Measurements from ENCODE around the gene CD320.

The CD320 gene

DNA sequence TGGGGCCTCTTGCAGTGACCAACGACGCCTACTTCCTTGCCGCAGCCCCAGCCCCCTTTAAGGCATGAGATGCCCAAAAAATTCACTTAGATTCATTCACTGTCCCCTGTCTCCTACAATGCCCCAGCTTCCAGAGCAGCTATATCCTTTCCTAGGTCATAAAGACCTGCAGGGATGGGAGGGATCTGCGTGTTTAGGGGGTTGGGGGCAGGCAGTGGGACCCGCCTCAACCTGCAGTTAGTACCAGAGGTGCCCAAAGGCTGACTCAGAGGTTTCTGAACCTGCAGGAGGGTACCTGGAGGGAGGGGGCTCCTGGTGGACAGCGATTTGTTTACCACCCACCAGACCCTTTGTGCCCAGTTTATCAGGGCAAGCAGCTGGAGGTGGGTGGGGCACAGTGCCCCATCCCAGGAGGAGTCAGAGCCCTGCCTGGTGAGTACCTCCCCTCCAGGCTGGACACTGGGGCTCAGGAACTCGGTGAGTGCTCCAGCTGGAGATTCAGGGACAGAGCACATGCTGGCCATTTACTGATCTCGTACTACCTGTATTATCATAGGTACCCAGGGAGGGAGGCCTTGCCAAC is 23.2 kb upstream of the CD320 start:
- Histone ChIP-seq H3K9ac (ENCODE audit: low read depth, low read length) (no peak overlapping the region), H3K9me3 (ENCODE audit: insufficient read depth, low read depth, low read length) (no peaks in the 10 kb centered on the region), H3K4me1 (ENCODE audit: insufficient read depth, low read length) (no peaks in the 10 kb centered on the region), H3K4me3 (ENCODE audit: low read length) (no peak overlapping the region), H3K27ac (ENCODE audit: low read depth, low read length) (no peak overlapping the region), H3K27me3 (ENCODE audit: insufficient read depth, low read length) (peaks cover 51% of the 10 kb centered on the region), H3K36me3 (ENCODE audit: insufficient read depth, low read length) (no peaks in the 10 kb centered on the region)
- WGBS = 83% methylated on average over 8 of the region's 8 CpGs

DNA sequence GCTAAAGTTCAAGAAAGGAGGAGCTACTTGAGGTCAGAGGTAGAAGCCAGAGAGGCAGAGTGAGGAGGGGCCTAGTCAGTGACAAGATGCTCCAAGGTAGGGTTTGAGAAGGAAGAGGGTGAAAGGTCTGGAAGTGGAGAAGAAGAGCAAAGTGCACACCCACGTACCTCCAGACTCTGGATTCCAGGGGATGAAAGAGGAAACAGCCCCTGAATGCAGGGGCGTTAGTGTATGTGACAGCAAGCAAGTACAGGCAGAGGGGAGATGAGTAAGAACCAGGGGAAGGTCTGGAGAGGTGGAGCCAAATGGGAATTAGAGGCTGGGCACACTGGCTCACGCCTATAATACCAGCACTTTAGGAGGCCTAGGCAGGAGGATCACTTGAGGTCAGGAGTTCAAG is 21.8 kb upstream of the CD320 start:
- H3K9ac ChIP-seq (ENCODE audit: low read depth, low read length) = no peak overlapping the region
- H3K4me3 ChIP-seq (ENCODE audit: low read length) = no peak overlapping the region
- 71% methylated on average over 3 of the region's 3 CpGs for WGBS
- no peak overlapping the region for H3K27ac ChIP-seq (ENCODE audit: low read depth, low read length)
- no peaks in the 10 kb centered on the region for H3K4me1 ChIP-seq (ENCODE audit: insufficient read depth, low read length)
- H3K36me3 ChIP-seq (ENCODE audit: insufficient read depth, low read length) = no peaks in the 10 kb centered on the region
- H3K9me3 ChIP-seq (ENCODE audit: insufficient read depth, low read depth, low read length) = no peaks in the 10 kb centered on the region
- peaks cover 38% of the 10 kb centered on the region for H3K27me3 ChIP-seq (ENCODE audit: insufficient read depth, low read length)

DNA sequence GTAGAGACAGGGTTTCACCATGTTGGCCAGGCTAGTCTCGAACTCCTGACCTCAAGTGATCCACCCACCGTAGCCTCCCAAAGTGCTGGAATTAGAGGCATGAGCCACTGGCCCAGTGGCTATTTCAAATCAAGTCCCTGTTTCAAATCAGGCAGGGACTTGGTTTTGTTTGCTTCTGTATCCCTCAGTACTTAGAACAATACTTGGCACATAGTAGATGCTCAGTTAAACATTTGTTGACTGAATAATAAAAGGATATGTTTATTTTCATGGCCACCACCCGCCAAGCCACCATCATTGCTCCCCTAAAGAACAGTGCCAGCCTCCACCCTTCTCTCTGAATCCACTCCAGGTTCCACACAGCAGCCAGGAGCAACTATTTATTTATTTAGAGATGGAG is 17.3 kb upstream of the CD320 start:
- H3K9me3 ChIP-seq (ENCODE audit: insufficient read depth, low read depth, low read length) = no peaks in the 10 kb centered on the region

DNA sequence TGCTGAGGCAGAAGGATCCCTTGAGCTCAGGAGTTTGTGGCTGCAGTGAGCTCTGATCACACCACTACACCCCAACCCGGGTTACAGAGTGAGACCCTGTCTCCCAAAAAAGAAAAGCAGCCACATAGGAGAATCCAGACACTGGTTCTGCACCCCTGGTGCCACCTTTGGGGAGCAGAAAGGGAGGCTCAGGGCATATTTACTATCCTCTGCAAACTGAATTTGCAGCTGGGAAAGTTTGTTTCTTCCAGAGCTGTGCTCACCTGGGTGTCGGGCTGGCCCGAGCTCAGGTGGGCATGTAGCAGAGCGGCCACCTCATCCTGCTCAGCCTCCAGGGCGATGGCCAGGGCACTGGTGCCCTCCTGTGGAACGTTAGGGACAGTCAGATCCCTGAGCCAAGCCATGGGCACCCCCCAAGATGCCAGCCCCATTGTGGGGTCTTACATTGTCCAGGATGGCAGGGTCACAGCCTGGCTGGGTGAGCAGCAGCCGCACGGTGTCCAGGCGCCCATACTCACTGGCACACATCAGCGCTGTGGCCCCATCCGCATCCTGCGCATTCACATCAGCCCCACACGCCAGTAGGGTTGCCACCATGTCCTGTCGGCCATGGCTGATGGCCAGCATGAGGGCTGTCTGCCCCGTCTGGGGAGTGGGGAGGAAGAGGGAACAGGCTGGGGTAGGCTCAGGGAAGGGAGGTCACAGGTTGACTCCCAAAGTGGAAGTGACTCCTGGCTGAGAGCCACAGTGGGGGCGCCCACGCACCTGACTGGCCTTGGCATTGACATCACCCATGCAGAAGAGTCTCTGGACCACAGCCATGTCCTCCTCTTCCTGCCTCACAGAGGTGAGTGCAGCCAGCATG is 16.3 kb upstream of the CD320 start:
- peaks cover 20% of the 10 kb centered on the region for H3K36me3 ChIP-seq (ENCODE audit: insufficient read depth, low read length)
- no peak overlapping the region for H3K9ac ChIP-seq (ENCODE audit: low read depth, low read length)
- peaks cover 8% of the 10 kb centered on the region for H3K4me1 ChIP-seq (ENCODE audit: insufficient read depth, low read length)
- no peak overlapping the region for H3K4me3 ChIP-seq (ENCODE audit: low read length)
- no peaks in the 10 kb centered on the region for H3K9me3 ChIP-seq (ENCODE audit: insufficient read depth, low read depth, low read length)
- no peaks in the 10 kb centered on the region for H3K27me3 ChIP-seq (ENCODE audit: insufficient read depth, low read length)
- no peak overlapping the region for H3K27ac ChIP-seq (ENCODE audit: low read depth, low read length)
- 82% methylated on average over 17 of the region's 17 CpGs for WGBS

More for the DNA sequence above, 17.3 kb upstream of the CD320 start:
- WGBS = 97% methylated on average over 3 of the region's 3 CpGs
- H3K36me3 ChIP-seq (ENCODE audit: insufficient read depth, low read length) = peaks cover 20% of the 10 kb centered on the region
- no peak overlapping the region for H3K27ac ChIP-seq (ENCODE audit: low read depth, low read length)
- H3K4me3 ChIP-seq (ENCODE audit: low read length) = no peak overlapping the region
- H3K9ac ChIP-seq (ENCODE audit: low read depth, low read length) = no peak overlapping the region
- 0 out of 2 replicates have a peak, but pooled peaks cover 3% of the 10 kb centered on the region for H3K4me1 ChIP-seq (ENCODE audit: insufficient read depth, low read length)
- H3K27me3 ChIP-seq (ENCODE audit: insufficient read depth, low read length) = no peaks in the 10 kb centered on the region

DNA sequence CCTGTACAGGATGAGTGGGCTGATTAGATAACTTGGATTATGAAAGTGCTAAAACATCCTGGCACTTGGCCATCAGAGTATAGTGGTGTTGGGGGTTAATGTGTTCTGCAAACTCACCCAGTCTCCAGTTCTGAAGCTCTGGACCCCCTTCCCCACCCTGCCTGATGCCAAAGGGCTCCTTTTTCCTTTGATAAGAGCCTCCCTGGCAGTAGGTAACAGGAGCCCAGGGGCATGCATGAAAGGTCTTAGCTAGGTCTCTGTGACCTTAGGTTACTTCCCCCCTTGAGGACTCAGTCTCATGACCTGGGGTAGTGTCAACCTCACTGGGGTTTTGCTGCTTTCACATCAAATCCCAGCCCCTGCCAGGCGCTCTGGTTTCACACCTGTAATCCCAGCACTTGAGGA is 15.6 kb upstream of the CD320 start:
- H3K36me3 ChIP-seq (ENCODE audit: insufficient read depth, low read length) = peaks cover 20% of the 10 kb centered on the region
- 86% methylated on average over 1 of the region's 1 CpG for WGBS
- no peak overlapping the region; the same call in 1 of the 2 replicates for H3K27ac ChIP-seq (ENCODE audit: low read depth, low read length)
- peaks cover 8% of the 10 kb centered on the region for H3K4me1 ChIP-seq (ENCODE audit: insufficient read depth, low read length)
- H3K9me3 ChIP-seq (ENCODE audit: insufficient read depth, low read depth, low read length) = no peaks in the 10 kb centered on the region
- H3K4me3 ChIP-seq (ENCODE audit: low read length) = no peak overlapping the region
- H3K9ac ChIP-seq (ENCODE audit: low read depth, low read length) = 0 out of 2 replicates have a peak overlapping the region, but pooled peaks have one; percentile 17
- no peaks in the 10 kb centered on the region for H3K27me3 ChIP-seq (ENCODE audit: insufficient read depth, low read length)

DNA sequence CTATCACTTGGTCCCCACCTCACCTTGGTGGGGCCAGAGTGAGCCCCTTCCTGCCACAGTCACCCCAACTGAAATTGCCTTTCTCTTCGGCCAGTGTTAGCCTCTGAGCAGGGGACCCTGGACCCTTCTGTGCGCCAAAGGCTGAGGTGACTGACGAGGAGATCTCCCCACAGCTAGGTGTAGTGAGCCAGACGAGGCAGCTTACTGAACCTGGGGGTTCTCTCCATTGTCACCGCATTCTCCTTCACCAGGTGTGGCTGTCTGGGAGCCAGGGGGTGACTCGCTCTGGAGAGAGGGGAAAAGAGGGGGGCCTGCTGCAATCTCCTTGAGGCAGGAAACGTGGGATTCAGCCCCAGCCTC is 14.5 kb upstream of the CD320 start:
- WGBS = 81% methylated on average over 7 of the region's 7 CpGs

DNA sequence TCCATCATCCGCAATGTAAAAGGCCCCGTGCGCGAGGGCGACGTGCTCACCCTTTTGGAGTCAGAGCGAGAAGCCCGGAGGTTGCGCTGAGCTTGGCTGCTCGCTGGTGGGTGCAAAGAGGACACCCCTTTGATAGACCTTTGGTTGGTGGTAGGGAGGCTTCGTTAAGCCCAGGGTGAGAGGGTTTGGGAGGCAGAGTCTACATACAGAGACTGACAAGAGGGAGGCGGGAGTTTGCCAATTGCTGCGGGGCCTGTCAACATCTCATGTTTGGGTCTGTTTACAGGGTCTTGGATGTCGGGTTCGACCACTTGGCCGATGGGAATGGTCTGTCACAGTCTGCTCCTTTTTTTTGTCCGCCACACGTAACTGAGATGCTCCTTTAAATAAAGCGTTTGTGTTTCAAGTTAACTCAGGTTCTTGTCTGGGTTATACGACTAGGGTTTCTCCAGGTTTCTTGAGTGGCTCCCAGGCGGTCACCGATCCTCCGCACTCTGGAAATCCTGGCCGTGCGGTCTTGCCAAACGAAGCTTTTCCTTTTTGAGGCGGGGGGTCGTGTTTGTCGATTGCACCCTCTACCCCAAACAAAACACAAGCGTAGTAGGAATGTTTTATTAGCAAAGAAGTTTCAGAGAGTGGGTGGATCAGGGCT is 14.0 kb upstream of the CD320 start:
- H3K27me3 ChIP-seq (ENCODE audit: insufficient read depth, low read length) = no peaks in the 10 kb centered on the region
- peaks cover 8% of the 10 kb centered on the region for H3K4me1 ChIP-seq (ENCODE audit: insufficient read depth, low read length)
- H3K4me3 ChIP-seq (ENCODE audit: low read length) = peak overlapping the region; percentile 87
- no peaks in the 10 kb centered on the region for H3K9me3 ChIP-seq (ENCODE audit: insufficient read depth, low read depth, low read length)
- H3K27ac ChIP-seq (ENCODE audit: low read depth, low read length) = peak overlapping the region; percentile 85
- peak overlapping the region; percentile 100 for H3K9ac ChIP-seq (ENCODE audit: low read depth, low read length)
- H3K36me3 ChIP-seq (ENCODE audit: insufficient read depth, low read length) = peaks cover 20% of the 10 kb centered on the region
- 18% methylated on average over 26 of the region's 30 CpGs for WGBS

More for the DNA sequence above, 14.5 kb upstream of the CD320 start:
- H3K4me1 ChIP-seq (ENCODE audit: insufficient read depth, low read length) = peaks cover 8% of the 10 kb centered on the region
- H3K27ac ChIP-seq (ENCODE audit: low read depth, low read length) = peak overlapping the region; percentile 85
- peaks cover 20% of the 10 kb centered on the region for H3K36me3 ChIP-seq (ENCODE audit: insufficient read depth, low read length)
- peak overlapping the region; percentile 100 for H3K9ac ChIP-seq (ENCODE audit: low read depth, low read length)
- no peaks in the 10 kb centered on the region for H3K9me3 ChIP-seq (ENCODE audit: insufficient read depth, low read depth, low read length)
- peak overlapping the region; percentile 87 for H3K4me3 ChIP-seq (ENCODE audit: low read length)
- H3K27me3 ChIP-seq (ENCODE audit: insufficient read depth, low read length) = no peaks in the 10 kb centered on the region

DNA sequence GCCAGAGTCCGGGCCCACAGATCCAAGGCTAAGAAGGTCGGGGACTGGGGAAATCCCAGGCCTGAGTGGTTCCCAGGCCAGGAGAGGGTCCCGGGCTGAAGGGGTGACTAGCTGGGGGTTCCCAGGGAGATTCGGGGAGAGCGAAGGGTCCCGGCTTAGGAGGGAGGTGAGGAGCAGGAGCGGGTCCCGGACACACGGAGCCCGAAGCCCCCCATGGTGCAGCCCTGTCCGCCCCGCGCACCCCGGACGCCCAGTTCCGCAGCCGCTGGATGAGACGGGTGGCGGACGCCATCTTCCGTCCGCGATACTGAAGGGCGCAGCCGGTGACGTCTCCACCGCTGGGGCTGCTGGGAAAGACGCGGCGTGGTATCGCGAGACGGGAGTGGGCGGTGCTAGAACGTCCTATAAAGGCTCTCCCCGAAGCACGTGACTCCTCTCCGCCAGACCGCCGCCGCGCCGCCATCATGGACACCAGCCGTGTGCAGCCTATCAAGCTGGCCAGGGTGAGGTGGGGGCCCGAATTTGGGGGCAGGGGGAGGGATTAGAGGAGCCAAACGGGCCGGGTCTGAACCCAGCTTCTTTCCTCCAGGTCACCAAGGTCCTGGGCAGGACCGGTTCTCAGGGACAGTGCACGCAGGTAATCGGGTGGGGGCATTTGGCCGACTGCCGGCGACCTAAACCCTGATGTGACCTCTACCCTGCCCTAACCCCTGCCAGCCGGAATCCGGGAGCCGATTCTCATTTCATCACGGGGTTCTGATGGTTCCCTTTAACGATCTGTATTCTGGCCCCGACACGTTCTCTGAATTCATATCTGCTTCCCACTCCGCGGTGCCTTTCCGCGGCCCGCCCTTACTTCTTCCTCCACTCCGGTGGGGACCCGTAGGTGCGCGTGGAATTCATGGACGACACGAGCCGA is 13.2 kb upstream of the CD320 start, which contains the start of the genes NDUFA7 and RPS28:
Gene NDUFA7 (minus strand): TSS at position 309 of the 919 bp plus-strand sequence. CDS start 17 bp downstream, at position 292.
Gene RPS28 (plus strand): TSS at position 430 of the 919 bp plus-strand sequence. CDS start 35 bp downstream, at position 465.
- peak within 1 kb of the TSS; percentile 100 for H3K9ac ChIP-seq (ENCODE audit: low read depth, low read length)
- peaks cover 11% of the 10 kb centered on the region for H3K4me1 ChIP-seq (ENCODE audit: insufficient read depth, low read length)
- WGBS = under 1% methylated on average over 72 of the region's 72 CpGs
- H3K4me3 ChIP-seq (ENCODE audit: low read length) = peak within 1 kb of the TSS; percentile 87
- H3K36me3 ChIP-seq (ENCODE audit: insufficient read depth, low read length) = peaks cover 23% of the 10 kb centered on the region
- no peaks in the 10 kb centered on the region for H3K9me3 ChIP-seq (ENCODE audit: insufficient read depth, low read depth, low read length)
- H3K27ac ChIP-seq (ENCODE audit: low read depth, low read length) = peak within 1 kb of the TSS; percentile 96
- H3K27me3 ChIP-seq (ENCODE audit: insufficient read depth, low read length) = no peaks in the 10 kb centered on the region

DNA sequence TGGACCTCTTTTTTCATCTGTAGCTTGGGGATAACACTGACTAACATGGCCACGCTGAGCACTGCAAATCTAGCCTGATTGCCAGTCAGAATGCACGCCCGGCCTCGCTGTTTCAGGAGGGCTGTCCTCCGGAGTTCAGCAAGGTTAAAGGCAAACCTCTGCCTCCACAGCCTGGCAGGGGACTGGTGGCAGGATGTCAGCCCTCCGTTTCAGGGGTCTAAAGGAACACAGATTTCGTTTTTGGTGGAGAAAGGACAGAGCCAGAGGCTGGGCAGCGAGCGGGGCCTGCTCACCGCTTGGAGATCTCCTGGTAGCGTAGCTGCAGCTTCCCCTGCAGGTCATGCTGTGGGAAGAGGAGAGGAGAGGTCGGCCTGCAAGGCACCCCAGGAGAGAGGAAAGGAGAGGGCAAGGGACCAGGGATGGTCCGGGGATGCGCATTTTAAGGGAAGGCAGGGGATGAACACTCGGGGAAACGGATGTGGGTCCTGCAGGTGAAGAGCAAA is 12.5 kb upstream of the CD320 start:
- peak overlapping the region; percentile 100 for H3K9ac ChIP-seq (ENCODE audit: low read depth, low read length)
- no peaks in the 10 kb centered on the region for H3K9me3 ChIP-seq (ENCODE audit: insufficient read depth, low read depth, low read length)
- H3K4me1 ChIP-seq (ENCODE audit: insufficient read depth, low read length) = peaks cover 11% of the 10 kb centered on the region
- H3K27ac ChIP-seq (ENCODE audit: low read depth, low read length) = peak overlapping the region; percentile 96
- WGBS = 4% methylated on average over 16 of the region's 16 CpGs
- peaks cover 30% of the 10 kb centered on the region for H3K36me3 ChIP-seq (ENCODE audit: insufficient read depth, low read length)
- no peaks in the 10 kb centered on the region for H3K27me3 ChIP-seq (ENCODE audit: insufficient read depth, low read length)
- H3K4me3 ChIP-seq (ENCODE audit: low read length) = peak overlapping the region; percentile 87

DNA sequence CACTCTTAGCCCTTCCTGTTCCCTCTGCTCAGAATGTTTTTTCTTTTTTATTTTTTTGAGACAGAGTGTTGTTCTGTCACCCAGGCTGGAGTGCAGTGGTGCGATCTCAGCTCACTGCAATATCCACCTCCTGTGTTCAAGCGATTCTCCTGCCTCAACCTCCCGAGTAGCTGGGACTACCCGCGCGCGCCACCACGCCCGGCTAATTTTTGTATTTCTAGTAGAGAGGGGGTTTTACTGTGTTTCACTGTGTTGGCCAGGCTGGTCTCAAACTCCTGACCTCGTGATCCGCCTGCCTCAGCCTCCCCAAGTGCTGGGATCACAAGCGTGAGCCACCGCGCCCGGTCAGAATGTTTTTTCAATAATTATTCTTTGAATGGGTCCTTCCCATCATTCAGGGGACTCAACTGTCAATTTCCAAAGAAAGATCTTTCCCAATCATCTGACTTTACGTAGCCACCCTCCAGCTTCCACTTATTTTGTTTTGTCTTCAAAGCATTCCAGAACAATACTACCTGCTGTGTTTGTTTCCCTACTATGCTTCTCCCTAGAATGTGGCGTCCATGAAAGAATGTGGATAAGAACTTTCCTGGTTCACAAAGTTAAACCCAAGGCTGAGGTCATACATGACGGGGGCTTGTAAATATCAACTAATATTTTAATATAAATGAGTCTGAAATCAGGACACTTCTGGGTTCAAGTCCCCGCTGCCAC is 11.8 kb upstream of the CD320 start:
- Histone ChIP-seq H3K36me3 (ENCODE audit: insufficient read depth, low read length) (peaks cover 36% of the 10 kb centered on the region), H3K27me3 (ENCODE audit: insufficient read depth, low read length) (no peaks in the 10 kb centered on the region), H3K9ac (ENCODE audit: low read depth, low read length) (peak overlapping the region; percentile 100), H3K4me3 (ENCODE audit: low read length) (peak overlapping the region; percentile 87), H3K4me1 (ENCODE audit: insufficient read depth, low read length) (peaks cover 11% of the 10 kb centered on the region), H3K9me3 (ENCODE audit: insufficient read depth, low read depth, low read length) (no peaks in the 10 kb centered on the region), H3K27ac (ENCODE audit: low read depth, low read length) (peak overlapping the region; percentile 96)
- whole genome bisulfite sequencing = 66% methylated on average over 19 of the region's 19 CpGs
